Activated CD4-positive, alpha-beta T cell treated with anti-CD3 and anti-CD28 coated beads, Interleukin-2, amount 50 U/mL, for 48 hours (primary cell): ENCODE data around the gene LHFPL6.

Experiments used
- DNase-seq, 2 experiments: peaks; one replicate each; pipeline ENCODE4 v3.0.0-alpha.2; 2020

The LHFPL6 gene

GRCh38 chr13:39407786-39408185 lies 195.2 kb downstream of the LHFPL6 start:
- DNase-seq, result no peak

- no peak for DNase-seq
These were observed 195.9 kb downstream of the LHFPL6 start for GRCh38 chr13:39407138-39407537.

- no peak for DNase-seq
These were observed 196.3 kb downstream of the LHFPL6 start for GRCh38 chr13:39406688-39407087.

GRCh38 chr13:39405596-39406205 lies 197.3 kb downstream of the LHFPL6 start:
- no peak for DNase-seq

- DNase-seq, result no peak
These were observed 197.9 kb downstream of the LHFPL6 start for GRCh38 chr13:39405107-39405506.

GRCh38 chr13:39403106-39403505 lies 199.9 kb downstream of the LHFPL6 start:
- no peak for DNase-seq

GRCh38 chr13:39402221-39402970 lies 200.6 kb downstream of the LHFPL6 start:
- DNase-seq, result no peak

- DNase-seq, result no peak
These were observed 201.2 kb downstream of the LHFPL6 start for GRCh38 chr13:39401756-39402155.

GRCh38 chr13:39401046-39401705 lies 201.8 kb downstream of the LHFPL6 start:
- no peak for DNase-seq

GRCh38 chr13:39399102-39399501 lies 203.9 kb downstream of the LHFPL6 start:
- no peak for DNase-seq

GRCh38 chr13:39397896-39398265 lies 205.1 kb downstream of the LHFPL6 start:
- DNase-seq, result no peak

GRCh38 chr13:39397226-39397895 lies 205.6 kb downstream of the LHFPL6 start:
- DNase-seq, result no peak

- no peak for DNase-seq
These were observed 208.0 kb downstream of the LHFPL6 start for GRCh38 chr13:39394796-39395678.

- DNase-seq, result no peak
These were observed 211.2 kb downstream of the LHFPL6 start for GRCh38 chr13:39391761-39392160.

- DNase-seq, result no peak
These were observed 214.0 kb downstream of the LHFPL6 start for GRCh38 chr13:39389013-39389412.

GRCh38 chr13:39385621-39386231 lies 217.3 kb downstream of the LHFPL6 start:
- no peak for DNase-seq

GRCh38 chr13:39385154-39385553 lies 217.8 kb downstream of the LHFPL6 start:
- DNase-seq, result no peak

- DNase-seq, result no peak
These were observed 221.5 kb downstream of the LHFPL6 start for GRCh38 chr13:39381456-39381855.

GRCh38 chr13:39379667-39380655 lies 223.0 kb downstream of the LHFPL6 start:
- DNase-seq, result no peak

GRCh38 chr13:39379118-39379517 lies 223.9 kb downstream of the LHFPL6 start:
- DNase-seq, result no peak

GRCh38 chr13:39378306-39378705 lies 224.7 kb downstream of the LHFPL6 start:
- DNase-seq, result no peak
